ENCODE data around the gene GPSM1.

Gene GPSM1

GRCh38 chr9:136336881-136337280 is 9.5 kb downstream of the GPSM1 start:
- no peaks in the 10 kb centered on the region; the same call in 1 of the 2 replicates for H3K27me3 ChIP-seq (replicated peaks; ENCODE audit: control insufficient read depth, insufficient read depth, low read length)
- DNase-seq (ENCODE audit: extremely low read depth, insufficient read length), result no peak
- no peak overlapping the region for H3K4me3 ChIP-seq (replicated peaks; ENCODE audit: low read depth, low read length)
- H3K36me3 ChIP-seq (ENCODE audit: control insufficient read depth, insufficient read depth, low read length), result no peaks in the 10 kb centered on the region
- TF ChIP-seq CTCF (IDR thresholded peaks at IDR 0.05; ENCODE audit: insufficient read depth, low read length, poor library complexity, severe bottlenecking), result no peak

- Histone ChIP-seq H3K27me3 (replicated peaks; ENCODE audit: control insufficient read depth, insufficient read depth, low read length) (no peaks in the 10 kb centered on the region; the same call in 1 of the 2 replicates), H3K4me3 (replicated peaks; ENCODE audit: low read depth, low read length) (no peak overlapping the region), H3K36me3 (ENCODE audit: control insufficient read depth, insufficient read depth, low read length) (no peaks in the 10 kb centered on the region)
- DNase-seq (ENCODE audit: extremely low read depth, insufficient read length), result no peak
- no peak for TF ChIP-seq CTCF (IDR thresholded peaks at IDR 0.05; ENCODE audit: insufficient read depth, low read length, poor library complexity, severe bottlenecking)
These were observed 10.4 kb downstream of the GPSM1 start for GRCh38 chr9:136337416-136338395.

GRCh38 chr9:136338511-136338910 is 11.2 kb downstream of the GPSM1 start:
- H3K36me3 ChIP-seq (ENCODE audit: control insufficient read depth, insufficient read depth, low read length), result no peaks in the 10 kb centered on the region
- H3K4me3 ChIP-seq (replicated peaks; ENCODE audit: low read depth, low read length), result no peak overlapping the region
- DNase-seq (ENCODE audit: extremely low read depth, insufficient read length), result no peak
- H3K27me3 ChIP-seq (replicated peaks; ENCODE audit: control insufficient read depth, insufficient read depth, low read length), result no peaks in the 10 kb centered on the region; the same call in 1 of the 2 replicates
- TF ChIP-seq CTCF (IDR thresholded peaks at IDR 0.05; ENCODE audit: insufficient read depth, low read length, poor library complexity, severe bottlenecking), result no peak

- TF ChIP-seq CTCF (IDR thresholded peaks at IDR 0.05; ENCODE audit: insufficient read depth, low read length, poor library complexity, severe bottlenecking), result peak; percentile 99
- peak; percentile 57 for DNase-seq (ENCODE audit: extremely low read depth, insufficient read length)
- H3K4me3 ChIP-seq (replicated peaks; ENCODE audit: low read depth, low read length), result no peak overlapping the region
- no peaks in the 10 kb centered on the region for H3K36me3 ChIP-seq (ENCODE audit: control insufficient read depth, insufficient read depth, low read length)
- no peaks in the 10 kb centered on the region; the same call in 1 of the 2 replicates for H3K27me3 ChIP-seq (replicated peaks; ENCODE audit: control insufficient read depth, insufficient read depth, low read length)
These were observed 12.0 kb downstream of the GPSM1 start for GRCh38 chr9:136339173-136339957.

- Histone ChIP-seq H3K27me3 (replicated peaks; ENCODE audit: control insufficient read depth, insufficient read depth, low read length) (no peaks in the 10 kb centered on the region; the same call in 1 of the 2 replicates), H3K36me3 (ENCODE audit: control insufficient read depth, insufficient read depth, low read length) (no peaks in the 10 kb centered on the region), H3K4me3 (replicated peaks; ENCODE audit: low read depth, low read length) (no peak overlapping the region)
- DNase-seq (ENCODE audit: extremely low read depth, insufficient read length), result no peak
- no peak for TF ChIP-seq CTCF (IDR thresholded peaks at IDR 0.05; ENCODE audit: insufficient read depth, low read length, poor library complexity, severe bottlenecking)
These were observed 12.6 kb downstream of the GPSM1 start for GRCh38 chr9:136339958-136340310.

Data from GM06990 (cell line).